Middle frontal gyrus (tissue), 1 donor: Measurements from ENCODE around the gene SPEG.

Source experiments
- DNase-seq: peaks from one replicate; pipeline ENCODE4 v3.0.0-alpha.2; 2015; ENCODE audit warnings: low spot score; ENCODE audit errors: extremely low spot score

SPEG gene

GRCh38 chr2:219527076-219527394, 92.4 kb downstream of the SPEG start:
- no peak for DNase-seq

DNA sequence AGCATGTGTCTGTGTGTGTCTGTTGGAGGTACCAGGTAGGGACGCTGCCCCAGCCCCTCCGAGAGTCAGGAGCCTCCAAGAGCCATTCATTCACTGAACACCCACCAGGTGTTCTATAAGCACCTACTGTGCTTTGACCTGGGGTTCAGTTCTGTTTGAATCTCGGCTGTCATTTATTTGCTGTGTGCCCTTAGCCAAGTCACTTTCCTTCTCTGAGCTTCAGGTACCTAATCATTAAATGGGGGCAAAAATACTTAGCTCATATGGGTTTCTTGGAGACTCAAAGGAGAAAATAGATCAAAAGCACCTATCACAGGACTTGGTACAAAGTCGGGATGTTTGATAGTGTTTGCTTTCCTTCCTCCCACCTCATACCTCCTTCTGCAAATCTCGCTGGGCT, 92.8 kb downstream of the SPEG start:
- no peak for DNase-seq

GRCh38 chr2:219530048-219530963, 95.7 kb downstream of the SPEG start:
- peak; percentile 79 for DNase-seq

- no peak for DNase-seq
These were observed 97.2 kb downstream of the SPEG start for GRCh38 chr2:219531639-219532377.

DNA sequence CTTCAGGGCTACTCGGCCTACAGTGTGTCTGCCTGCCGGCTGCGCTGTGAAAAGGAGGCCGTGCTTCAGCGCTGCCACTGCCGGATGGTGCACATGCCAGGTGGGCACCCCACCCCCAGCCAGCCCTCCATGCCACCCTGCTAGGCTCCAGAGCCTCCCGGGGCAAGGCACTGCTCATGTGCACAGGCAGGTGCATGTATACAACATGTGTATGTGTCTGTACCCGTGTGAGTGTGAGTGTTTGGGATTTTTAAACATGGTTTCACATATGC, 97.7 kb downstream of the SPEG start:
- no peak for DNase-seq

DNA sequence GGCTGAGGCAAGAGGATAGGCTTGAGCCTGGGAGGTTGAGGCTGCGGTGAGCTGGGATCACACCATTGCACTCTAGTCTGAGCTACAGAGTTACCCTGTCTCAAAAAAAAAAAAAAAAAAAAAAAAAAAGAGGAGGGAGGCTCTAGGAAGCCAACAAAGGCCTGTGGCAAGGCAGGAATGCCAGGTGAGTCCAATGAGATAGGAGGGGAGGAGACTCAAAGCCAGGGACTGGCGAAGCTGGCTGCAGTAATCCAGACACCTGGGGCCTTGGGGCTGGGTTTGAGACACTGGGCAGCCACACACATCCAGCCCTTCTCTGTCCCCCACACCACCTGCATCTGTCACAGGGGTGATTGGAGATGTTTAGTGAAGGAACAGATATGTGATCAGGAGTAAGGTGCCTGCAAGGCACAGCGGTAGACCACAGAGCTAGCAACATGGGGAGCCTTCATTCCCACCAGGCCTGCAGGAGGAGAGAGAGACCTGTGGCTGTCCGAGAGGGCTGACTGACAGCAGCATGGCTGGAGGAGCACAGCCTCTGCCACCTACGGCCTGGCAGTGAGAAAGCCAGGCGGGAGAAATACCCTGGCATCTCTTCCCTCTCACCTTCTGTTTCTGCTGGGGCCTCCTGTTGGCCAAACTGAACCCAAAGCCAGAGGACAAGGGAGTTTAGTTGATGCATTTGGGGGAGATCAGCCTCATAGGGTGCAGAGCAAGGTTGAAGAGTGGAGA, 99.5 kb downstream of the SPEG start:
- no peak for DNase-seq

GRCh38 chr2:219536425-219536824, 101.8 kb downstream of the SPEG start:
- DNase-seq = no peak

DNA sequence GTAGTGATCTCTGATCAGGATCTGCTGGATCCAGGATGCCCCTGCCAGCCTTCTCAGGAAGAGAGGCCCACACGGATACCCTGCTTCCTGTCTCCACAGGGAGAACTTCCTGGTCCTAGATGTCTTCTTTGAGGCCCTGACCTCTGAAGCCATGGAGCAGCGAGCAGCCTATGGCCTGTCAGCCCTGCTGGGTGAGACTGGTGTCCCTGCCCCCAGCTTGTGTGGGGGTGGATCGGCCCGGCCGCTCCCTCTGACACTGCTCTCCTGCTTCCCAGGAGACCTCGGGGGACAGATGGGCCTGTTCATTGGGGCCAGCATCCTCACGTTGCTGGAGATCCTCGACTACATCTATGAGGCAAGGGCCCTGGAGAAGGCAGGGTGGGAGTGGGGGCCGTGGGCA, 102.3 kb downstream of the SPEG start:
- DNase-seq = no peak

- DNase-seq = no peak
These were observed 103.2 kb downstream of the SPEG start for GRCh38 chr2:219537657-219538488.

GRCh38 chr2:219538504-219538951, 103.9 kb downstream of the SPEG start:
- DNase-seq = no peak

- no peak for DNase-seq
These were observed 104.5 kb downstream of the SPEG start for GRCh38 chr2:219538956-219539788.

- no peak for DNase-seq
These were observed 105.5 kb downstream of the SPEG start for GRCh38 chr2:219539926-219540678.

DNA sequence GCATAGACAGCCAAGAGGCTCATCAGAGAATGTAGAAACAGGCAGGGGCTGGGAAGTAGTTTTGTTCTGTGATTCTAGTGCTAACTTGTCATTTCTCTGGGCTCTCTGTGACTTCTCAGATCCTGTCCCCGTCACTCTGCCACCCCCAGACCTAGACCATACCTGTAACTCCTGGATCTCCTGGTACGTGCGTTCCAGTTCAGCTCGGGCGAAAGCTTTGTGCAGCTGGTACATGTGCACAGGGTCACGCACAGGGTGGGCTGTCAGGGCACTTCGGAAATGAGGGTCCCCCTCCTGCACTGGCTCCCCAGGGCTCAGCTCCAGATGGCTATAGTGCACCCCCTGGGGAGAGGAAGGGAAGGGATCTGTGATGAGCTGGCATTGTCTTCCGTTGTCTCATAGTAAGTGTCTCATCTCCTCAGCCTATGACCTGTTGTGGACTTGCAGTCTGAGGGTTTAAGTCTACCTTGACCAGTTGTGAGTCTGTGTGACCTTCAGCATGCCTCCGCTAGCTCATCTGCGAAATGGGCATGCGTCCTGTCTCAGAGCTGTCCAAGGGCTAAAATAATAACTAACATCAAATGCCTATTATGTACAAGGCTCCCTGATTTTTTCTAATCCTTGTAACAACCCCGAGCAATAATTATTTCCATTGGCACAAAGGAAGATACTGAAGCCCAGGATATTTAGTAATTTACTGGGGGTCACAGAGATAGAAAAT, 106.3 kb downstream of the SPEG start:
- DNase-seq = no peak

DNA sequence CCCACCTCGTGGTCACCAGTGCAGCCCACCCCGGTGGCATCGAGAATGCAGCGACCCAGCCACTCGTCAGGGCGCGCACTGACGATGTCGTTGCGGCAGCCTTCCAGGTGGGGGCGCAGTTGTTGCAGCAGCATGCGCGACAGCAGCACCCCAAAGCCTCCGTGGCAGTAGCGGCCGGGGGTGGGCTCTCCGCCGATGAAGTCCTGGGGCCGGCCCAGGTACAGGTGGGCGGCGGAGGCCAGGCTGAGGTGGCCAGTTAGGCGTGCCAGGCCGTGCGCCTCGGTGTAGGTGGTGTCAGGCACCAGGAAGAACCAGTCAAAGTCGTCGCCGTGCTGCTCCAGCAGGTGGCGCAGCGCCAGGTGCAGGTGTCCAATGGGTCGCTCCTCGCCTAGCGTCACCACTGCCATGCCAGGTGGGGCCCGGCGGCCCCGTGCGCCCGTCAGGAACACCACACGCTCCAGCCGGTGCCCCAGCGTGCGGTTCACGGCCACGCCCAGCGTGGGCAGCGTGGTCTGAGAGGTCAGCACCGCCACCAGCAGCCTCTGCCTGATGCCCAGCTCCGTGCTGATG, 107.1 kb downstream of the SPEG start:
- DNase-seq = no peak

DNA sequence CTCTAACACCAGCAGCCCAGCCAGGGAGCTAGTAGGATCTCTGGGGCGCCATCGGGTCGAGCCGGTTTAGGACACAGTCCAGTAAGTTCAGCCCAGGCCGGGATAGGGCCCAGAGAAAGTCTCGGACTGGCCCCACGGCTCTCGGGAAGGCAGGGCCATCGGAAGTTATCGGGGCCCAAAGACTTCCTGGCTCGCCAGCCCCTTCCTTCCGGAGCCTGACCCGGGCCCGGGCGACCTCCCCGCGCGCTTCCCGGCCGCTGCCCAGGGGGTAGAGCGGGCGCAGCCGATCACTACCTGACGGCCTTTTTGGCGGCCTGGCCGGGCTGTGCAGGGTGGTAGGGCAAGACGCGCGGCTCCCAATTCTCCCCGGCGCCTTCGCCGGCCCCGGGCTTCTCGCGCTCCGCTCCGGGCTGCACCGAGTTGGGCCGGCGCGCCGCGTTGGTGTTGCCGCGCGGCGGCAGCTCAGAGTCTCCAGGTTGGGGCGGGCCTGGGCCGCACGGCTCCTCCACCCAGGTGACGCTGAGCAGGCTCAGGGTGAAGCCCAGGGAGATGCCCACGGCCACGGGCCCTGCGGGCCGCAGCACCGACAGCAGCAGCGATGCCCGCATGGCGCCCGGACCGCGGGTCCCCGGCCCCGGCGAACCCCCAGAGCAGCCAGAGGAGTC, 108.4 kb downstream of the SPEG start:
- DNase-seq = no peak

DNA sequence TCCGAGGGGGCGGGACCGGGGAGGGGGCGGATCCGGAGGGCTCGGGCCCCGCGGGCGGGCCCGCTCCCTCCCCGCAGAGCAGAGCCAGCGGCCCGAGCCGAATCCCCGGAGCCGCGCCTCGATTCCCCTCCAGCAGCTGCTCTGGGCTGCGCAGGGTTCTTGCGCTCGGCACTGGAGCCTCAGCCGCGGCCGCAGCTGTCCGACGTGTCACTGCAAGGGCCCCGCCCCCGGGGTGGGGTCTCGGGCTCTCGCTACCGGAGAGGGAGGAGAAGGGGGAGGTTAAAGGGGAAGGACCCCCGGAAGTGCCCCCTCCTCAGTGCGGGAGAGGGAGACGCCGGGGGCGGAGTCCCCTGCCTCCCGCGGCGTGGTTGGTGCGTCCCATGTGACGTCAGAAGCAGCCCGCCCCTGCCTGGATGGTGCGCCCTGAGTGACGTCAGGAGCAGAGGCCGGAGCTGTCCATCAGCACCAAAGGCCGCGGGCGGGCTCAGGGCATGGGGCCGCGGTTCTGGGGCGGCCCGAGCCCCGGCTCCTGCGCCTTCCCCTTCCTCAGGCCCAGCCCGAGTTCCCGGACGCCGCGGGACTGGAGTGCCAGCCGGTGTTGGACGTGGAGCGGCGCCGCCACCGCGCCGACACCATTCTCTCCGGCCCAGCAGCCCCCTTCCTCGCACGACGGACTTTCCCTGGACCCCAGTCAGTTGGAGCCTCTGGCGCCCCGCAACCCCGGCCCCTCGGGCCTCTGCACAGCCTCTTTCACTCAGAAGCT, 109.1 kb downstream of the SPEG start, which contains the start of the genes CHPF and TMEM198:
CHPF (minus strand) TSS at position 214 of the 763 bp plus-strand sequence. CDS start 271 bp downstream, outside the sequence.
TMEM198 (plus strand) TSS at position 433 of the 763 bp plus-strand sequence. CDS start 700 bp downstream, outside the sequence.
- peak; percentile 98 for DNase-seq

GRCh38 chr2:219544567-219544966, 109.9 kb downstream of the SPEG start:
- no peak for DNase-seq
